CD4-positive, alpha-beta T cell treated with Interleukin-15 for 4 hours (primary cell): Measurements from ENCODE around the gene ARFRP1.
"Not testable (repeated sequence)": the region's sequence is repeated elsewhere in the genome, so short reads cannot be mapped to it uniquely, and the experiment has no call there.

Experiments
- DNase-seq: peaks from one replicate; pipeline ENCODE4 v3.0.0-alpha.2; 2020; ENCODE audit warnings: low spot score

The ARFRP1 gene

DNA sequence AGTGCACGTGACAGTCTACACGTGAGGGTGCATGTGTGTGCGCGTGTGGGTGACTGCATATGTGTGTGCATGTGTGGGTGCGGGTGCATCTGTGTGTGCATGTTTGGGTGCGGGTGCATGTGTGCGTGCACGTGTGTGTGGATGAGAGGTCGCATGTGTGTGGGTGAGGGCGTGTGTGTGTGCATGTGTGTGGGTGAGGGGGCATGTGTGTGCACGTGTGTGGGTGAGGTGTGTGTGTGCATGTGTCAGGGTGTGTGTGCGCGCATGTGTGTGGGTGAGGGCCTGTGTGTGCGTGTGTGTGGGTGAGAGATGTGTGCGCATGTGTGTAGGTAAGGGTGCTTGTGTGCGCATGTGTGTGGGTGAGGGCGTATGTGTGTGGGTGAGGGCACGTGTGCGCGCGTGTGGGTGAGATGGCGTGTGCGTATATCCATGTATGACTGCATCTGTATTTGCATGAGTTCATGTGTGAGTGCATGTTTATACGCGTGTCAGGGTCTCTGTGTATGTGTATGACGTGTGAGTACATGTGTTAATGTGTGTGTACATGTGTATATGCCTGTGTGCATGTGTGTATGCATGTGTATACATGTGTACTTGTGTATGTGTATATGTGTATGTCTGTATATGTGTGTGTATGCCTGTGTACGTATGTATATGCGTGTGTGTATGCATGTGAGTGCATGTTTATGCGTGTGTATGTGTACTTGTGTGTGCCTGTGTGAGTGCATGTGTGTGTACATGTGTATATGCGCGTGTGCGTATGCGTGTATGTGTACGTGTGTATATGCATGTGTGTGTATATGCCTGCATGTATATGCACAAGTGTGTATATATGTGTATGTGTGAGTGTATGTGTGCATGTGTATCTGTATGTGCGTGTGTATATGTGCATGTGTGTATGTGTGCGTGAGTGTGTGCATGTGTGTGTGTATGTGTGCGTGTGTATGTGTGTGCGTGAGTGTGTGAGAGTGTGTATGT lies 24.6 kb upstream of the ARFRP1 start:
- DNase-seq, result no peak

DNA sequence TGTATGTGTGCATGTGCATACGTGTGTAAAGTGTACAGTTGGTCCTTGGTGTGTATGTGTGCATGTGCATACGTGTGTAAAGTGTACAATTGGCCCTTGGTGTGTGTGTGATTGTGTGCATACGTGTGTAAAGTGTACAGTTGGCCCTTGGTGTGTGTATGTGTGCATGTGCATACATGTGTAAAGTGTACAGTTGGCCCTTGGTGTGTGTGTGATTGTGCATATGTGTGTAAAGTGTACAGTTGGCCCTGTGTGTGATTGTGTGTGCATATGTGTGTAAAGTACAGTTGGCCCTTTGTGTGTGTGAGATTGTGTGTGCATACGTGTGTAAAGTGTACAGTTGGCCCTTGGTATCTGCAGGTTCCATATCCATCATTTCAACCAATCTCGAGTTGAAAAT lies 23.6 kb upstream of the ARFRP1 start:
- DNase-seq, result no peak

DNA sequence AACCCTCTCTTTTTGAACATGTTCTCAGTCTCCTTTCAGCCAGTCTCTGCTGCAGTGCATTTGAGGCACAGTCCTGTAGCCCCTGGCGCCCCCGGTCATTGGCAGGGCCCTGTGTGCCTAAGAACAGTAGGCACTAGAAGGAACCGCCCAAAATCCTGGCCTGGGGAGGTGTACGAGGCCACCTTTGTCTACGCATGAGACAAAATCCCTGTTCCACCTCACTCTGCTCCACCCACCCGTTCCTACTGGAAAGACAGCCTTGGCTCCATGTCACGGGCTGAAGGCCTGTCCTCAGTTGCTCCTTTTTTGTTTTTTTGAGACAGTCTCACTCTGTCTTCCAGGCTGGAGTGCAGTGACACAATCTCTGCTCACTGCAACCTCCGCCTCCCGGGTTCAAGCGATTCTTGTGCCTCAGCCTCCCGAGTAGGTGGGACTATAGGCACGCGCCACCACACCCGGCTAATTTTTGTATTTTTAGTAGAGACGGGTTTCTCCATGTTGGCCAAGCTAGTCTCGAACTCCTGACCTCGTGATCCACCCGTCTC lies 22.5 kb upstream of the ARFRP1 start:
- DNase-seq, result not testable (repeated sequence)

DNA sequence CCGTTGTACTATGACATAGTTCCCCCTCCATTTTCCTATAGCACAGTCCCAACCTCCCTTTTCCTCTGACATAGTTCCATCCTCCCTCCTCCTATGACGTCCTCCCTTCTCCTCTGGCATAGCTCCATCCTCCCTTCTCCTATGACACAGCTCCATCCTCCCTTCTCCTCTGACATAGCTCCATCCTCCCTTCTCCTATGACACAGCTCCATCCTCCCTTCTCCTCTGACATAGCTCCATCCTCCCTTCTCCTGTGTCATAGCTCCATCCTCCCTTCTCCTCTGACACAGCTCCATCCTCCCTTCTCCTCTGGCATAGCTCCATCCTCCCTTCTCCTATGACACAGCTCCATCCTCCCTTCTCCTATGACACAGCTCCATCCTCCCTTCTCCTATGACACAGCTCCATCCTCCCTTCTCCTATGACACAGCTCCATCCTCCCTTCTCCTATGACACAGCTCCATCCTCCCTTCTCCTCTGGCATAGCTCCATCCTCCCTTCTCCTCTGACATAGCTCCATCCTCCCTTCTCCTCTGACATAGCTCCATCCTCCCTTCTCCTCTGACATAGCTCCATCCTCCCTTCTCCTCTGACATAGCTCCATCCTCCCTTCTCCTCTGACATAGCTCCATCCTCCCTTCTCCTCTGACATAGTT lies 15.3 kb upstream of the ARFRP1 start:
- DNase-seq, result not testable (repeated sequence)

DNA sequence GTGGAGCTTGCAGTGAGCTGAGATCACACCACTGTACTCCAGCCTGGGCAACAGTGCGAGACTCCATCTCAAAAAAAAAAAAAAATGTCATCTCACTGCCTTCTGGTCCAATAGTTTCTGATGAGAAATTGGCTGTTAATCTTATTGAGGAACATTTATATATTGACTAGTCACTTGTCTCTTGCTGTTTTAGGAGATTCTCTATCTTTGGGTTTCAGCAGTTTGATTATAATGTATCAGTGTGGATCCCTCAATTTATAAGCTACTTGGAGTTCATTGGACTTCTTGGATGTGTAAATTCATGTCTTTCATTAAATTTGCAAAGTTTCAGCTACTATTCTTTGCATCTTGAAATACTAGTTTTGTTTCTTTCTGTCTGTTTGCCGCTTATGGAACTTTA lies 11.2 kb upstream of the ARFRP1 start:
- no peak for DNase-seq

DNA sequence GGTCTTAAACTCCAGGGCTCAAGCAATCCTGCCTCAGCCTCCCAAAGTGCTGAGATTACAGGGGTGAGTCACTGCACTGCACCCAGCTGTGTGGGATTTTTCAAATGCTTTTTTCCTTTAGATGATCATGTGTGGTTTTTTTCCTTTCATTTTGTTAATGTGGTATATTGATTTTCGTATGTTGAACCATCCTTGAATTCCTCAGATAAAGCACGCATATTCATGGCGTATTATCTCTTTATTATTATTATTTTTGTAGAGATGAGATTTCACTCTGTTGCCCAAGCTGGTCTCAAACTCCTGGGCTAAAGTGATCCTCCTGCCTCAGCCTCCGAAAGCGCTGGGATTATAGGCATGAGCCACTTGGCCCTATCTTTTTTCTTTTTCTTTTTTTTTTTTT lies 7.1 kb upstream of the ARFRP1 start:
- DNase-seq, result no peak

DNA sequence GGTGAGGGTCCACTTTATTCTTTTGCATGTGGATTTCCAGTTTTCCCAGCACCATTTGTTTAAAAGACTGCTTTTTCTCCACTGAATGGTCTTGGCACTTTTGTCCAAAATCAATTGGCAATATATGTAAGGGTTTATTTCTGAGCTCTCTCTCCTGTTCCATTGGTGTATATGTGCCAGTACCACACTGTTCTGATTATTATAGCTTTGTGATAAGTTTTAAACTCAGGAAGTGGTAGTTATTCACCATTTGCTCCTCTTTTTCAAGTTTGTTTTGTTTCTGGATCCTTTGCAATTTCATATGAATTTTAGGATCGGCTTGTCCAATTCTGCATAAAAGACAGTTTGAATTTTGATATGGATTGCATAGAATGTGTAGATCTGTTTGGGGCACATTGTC lies 4.4 kb upstream of the ARFRP1 start:
- DNase-seq, result no peak

DNA sequence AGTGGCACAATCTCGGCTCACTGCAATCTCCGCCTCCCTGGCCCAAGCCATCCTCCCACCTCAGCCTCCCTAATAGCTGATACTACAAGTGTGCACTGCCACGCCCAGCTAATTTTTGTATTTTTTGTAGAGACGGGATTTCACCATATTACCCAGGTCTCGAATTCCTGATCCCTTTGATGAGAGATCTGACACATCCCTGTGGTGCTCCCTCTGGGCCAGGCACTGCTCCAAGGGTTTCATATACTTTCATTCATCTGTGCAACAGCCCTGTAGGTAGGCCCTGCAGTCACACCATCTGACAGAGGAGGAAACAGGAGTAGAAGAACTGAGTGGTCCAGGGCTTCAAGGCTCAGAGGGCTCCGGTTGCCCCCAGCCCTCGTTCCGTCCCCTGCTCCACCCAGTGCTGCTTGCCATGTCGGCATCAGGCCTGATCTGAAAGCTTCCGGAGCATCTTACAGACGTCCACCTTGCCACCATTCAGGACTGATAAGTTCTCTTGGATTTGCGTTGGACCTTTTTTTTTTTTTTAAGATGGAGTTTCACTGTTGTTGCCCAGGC lies 3.4 kb upstream of the ARFRP1 start:
- DNase-seq, result no peak

DNA sequence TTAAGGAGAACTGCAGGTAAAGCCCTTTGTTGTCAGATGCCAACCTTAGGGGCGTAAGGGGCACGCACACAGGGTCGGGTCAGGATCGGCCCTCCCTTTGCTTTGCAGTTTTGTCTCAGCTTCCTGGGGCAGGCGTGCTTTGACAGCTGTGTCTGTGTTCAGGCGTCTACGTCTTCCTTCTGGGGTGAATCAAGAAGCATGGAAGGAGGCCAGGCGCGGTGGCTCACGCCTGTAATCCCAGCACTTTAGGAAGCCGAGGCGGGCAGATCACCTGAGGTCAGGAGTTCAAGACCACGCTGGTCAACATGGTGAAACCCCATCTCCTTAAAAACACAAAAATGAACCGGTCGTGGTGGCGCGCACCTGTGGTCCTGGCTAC lies 1.4 kb upstream of the ARFRP1 start:
- no peak for DNase-seq

DNA sequence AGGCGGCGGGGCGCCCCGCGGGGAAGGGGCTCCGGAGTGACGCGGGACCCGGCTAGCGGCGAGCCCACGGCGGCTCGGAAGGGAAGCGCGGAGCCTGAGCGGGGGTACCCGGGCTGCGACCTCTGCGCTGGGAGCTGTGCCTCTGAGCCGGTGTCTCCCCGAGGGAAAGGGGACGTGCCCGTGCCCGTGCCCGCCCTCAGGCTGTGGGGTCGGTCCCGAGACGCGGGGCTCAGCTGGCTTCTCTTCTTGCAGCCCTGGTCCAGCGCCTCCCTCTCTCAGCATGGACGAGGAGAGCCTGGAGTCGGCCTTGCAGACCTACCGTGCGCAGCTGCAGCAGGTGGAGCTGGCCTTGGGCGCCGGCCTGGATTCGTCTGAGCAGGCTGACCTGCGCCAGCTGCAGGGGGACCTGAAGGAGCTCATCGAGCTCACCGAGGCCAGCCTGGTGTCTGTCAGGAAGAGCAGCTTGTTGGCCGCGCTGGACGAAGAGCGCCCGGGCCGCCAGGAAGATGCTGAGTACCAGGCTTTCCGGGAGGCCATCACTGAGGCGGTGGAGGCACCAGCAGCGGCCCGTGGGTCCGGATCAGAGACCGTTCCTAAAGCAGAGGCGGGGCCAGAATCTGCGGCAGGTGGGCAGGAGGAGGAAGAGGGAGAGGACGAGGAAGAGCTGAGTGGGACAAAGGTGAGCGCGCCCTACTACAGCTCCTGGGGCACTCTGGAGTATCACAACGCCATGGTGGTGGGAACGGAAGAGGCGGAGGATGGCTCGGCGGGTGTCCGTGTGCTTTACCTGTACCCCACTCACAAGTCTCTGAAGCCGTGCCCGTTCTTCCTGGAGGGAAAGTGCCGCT lies 749 bp upstream of the ARFRP1 start:
- no peak for DNase-seq

DNA sequence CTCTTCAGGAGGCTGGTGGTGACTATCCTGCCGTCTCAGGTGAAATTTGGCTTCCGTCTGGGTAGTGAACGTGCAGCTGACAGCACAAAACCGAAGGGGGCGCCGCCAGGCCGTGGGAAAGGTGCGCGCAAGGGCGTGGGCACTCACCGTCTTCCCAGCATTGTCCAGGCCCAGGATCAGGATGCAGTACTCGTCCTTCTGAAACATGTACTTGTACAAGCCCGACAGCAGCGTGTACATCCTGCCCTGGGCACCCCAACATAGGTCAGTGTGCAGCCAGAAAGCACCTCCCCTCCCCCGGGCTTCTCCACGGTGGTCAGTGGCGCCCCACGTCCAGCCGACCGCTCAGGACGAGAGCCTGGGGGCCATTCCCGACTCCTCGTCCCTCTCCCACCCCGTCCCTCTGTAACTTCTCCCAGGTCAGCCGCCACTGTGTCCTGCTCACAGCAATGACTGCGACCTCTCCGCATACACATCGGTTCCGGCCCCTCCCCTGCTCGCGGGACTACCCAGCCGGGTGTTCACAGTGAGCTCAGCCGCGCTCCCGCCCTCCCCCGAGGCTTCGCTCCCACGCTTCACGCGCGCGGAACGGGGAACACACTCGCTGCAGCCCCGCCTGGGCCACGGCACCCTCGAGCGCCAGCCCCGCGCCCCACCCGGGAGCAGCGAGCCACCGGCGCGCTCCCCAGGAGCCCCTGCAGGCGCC lies 771 bp downstream of the ARFRP1 start:
- DNase-seq, result peak; percentile 67

DNA sequence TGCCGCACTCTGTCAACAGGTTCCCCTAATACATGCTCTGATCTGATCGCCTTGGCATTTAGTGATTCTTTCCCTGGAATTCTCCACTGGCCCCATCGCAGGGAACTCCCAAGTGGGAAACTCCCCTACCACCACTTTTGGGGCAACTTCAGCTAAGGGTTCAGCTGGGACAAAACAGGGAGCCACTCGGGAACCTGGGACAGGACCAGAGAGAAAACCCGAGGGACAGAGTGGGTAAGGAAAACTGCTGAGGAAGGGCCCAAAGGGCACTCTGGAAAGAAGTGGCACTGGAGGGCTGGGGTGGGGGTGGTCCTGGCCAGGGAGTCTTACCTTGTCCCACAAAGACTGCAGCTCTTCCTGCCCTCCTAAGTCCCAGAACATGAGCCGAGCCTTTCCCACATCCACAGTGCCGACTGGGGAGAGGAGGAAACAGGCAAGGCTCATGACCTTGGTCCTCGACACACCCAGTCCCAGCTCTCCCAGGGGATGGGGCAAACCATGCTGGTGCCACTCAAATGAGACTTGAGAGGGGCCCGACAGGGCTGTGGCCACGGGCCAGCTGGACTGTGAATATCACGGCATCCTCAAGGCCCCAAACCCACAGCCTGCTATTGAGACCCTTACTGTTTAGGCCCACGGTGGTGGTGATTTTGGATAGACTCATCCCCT lies 1.6 kb downstream of the ARFRP1 start:
- DNase-seq, result no peak

DNA sequence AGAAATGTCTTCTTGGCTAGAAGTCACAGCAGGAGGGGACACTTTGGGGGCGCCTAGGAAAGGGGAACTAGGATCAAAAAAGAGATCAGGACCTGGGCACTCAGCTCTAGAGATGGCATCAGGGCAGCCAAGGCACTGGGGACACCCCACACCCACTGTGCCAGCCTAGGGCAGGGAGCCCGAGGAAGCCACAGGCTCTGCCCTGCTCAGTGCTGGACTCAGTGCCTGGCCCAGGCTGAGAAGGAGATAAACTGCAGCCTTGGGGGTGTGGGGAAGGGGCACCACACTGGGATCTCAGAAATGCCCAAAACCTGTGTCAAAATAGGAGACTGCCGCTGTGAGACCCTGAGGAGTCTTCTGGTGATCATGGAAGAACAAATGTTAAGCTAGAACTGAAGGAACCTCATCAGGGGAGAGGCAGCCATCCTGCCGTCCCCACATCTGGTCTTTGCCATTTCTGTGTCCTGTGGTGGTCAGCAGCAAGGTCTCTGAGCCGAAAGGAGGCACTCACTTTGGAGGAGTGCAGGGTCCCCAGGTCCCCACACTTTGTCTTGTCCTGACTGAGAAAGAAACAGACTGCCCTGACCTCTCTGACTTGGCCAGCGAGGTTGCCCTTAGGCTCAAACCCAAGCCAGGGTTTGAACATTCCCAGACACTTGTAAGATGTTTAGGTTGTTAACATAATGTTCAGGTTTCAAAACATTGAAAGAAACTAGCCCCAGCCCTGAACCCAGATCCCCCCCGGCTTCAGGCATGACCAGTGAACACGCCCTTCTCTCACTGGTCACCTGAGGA lies 2.3 kb downstream of the ARFRP1 start:
- DNase-seq, result no peak

DNA sequence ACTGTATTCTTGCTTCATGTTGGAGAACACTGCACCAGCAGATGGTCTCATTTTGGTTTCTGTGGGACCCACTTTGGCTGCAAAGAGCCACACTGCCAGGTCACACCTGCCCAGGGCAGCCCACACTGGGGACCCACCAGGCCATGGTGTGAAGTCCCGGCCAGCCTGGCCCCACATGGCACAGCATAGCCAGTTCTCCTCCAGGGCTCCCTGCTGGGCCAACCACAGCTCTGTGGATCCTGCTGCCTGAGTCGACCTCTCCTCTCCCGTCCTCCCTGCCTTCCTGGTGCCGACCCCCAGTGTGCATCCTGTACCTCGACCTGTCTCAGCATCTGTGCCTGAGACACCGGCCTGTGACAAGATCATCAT lies 3.0 kb downstream of the ARFRP1 start:
- DNase-seq, result no peak

DNA sequence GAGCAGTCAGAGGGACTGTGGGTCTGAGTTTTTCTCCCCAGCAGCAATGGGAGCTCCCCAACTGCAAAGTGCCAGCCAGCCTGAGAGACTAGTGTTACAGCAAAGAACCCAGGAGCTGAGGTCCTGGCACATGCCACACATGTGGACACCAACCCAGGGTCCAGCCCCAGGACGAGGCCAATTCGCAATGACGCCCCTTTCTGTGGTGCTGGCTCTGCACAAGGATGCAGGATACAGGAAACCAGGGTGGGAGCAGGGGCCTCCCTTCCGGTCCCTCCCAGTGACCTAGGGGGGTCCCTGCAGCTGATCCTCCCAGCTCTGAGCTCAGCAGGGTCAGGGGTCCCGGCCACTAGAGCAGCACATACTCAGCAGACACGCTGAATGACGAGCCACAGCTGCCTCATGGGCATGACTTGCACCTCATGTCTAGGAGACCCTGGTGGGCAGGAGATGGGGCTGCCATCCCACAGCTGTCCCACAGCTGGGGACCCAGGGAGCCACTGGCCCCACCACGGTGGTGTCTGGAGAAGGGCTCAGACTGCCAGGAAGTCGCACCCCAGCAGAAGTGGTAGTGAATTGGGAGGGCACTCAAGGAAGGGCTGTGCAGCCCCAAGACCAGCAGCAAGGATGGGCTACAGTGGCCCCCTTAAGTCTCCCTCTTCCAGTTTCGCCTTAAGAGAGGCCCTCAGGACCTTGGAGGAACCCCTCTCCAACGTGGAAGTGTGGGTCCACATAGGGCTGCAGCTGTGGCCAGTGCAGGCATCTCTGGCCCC lies 3.6 kb downstream of the ARFRP1 start:
- no peak for DNase-seq

DNA sequence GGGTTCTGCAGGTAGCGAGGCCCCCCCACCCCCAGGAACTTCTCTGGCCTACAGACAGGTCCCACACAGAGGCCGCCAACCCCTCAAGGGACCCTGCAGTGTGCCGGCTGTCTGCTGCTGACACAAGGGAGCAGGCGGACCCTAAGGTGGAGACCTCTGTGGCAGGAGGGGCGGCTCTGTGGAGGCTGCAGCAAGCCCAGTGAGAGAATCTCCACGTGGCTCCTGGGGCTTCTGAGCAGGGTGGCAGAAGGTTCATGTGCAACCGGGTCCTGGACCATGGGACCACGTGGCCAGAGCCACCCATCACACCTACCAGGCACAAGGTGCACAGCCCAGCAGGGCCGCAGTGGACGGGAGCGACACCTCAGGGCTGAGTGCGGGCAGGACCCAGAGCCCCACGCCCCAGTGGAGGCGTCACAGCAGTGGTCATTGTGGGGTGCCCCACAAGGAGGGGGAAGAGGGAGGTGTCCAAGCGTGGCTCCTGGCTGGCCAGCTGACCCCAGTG lies 4.3 kb downstream of the ARFRP1 start:
- DNase-seq, result no peak

DNA sequence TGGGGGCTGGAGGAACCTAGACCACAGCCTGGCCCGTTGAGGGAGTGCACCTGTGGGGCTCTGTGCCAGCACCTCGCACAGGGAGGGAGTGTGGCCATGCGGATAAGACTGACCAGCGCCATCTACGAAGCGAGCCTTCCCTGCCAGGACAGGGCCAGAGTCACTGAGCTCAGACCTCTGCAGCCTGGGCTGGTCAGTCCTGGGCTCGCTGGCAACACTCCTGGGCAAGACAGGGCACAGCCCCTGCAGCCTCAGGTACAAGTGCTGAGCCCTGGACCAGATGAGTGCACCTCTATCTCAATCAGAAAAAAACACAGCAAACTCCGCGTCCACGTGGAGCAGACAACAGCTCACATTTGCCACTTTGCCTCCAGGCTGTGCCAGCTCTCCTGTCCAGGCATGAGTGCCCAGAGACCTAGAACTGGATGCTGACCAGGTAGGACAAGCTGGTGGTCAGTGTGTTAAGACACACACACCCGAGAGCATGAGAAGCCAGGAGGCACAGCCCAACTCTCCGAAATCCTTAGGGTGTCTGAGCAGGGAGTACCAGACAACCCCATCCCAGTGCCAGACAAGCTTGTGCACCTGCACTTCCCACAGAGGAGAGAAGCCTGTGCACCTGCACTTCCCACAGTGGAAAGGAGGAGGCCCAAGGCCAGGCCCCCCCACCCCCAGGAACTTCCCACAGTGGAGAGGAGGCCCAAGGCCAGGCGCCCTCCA lies 4.9 kb downstream of the ARFRP1 start:
- DNase-seq, result no peak

DNA sequence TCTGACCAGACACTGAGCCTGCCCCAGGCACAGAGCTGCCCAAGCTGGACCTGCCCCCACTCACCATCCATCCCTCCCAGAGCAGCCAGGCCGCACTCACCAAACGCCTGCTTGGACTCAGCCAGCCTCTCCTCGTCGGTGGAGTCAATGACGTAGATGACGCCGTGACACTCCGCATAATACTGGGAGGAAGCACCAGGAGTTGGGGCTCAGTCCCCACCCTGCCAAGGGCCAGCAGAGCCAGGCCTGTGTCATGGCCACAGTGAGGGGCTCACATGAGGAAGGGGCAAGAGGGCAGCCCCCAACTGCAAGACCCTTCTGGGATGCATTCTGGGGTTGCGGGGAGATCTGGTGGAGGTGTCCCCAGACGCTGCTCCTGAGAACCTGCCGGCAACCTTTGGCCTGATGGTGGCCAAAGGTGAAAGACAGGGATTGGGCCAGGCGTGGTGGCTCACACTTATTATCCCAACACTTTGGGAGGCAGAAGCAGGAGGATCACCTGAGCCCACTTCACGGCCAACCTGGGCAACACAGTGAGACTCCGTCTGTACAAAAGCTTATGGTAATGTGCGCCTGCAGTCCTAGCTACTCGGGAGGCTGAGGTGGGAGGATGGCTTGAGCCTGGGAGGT lies 5.6 kb downstream of the ARFRP1 start:
- no peak for DNase-seq
